GM12878 (cell line): Measurements from ENCODE around the gene ITGA2. TPM values are rescaled to one million over a fixed set of nuclear protein-coding genes. Genes with fewer than 3 reads are reported as not detected.

Source experiments
- ATAC-seq: fragments of 200-7000 bp; cut with Tn5 transposase; 3 replicates; pipeline ENCODE4 v1.9.1; 2020; ENCODE audit warnings: mild to moderate bottlenecking, moderate library complexity
- BruUV-seq: library from RNA; stranded (reverse); fragments of 400-500 nt; replicated peaks from 2 replicates; lab custom pipeline; 2021; lab: Mats Ljungman, UMichigan
- CTCF ChIA-PET: fragments of 300-600 bp; sonication (Branson Sonifier 250); formaldehyde crosslinking; extraction: SDS; loops from one replicate; lab custom pipeline; 2021; ENCODE audit warnings: inconsistent platforms; lab: Yijun Ruan, JAX
- POLR2A ChIA-PET: fragments of 350-600 bp; formaldehyde crosslinking; extraction: SDS; loops from one replicate; lab custom pipeline; 2021; ENCODE audit warnings: inconsistent platforms; lab: Charles Lee
- RAD21 ChIA-PET: fragments of 300-600 bp; sonication (Branson Sonifier 250); formaldehyde crosslinking; loops from one replicate; lab custom pipeline; 2023; ENCODE audit warnings: antibody characterized with exemption; ENCODE audit not compliant: unreplicated experiment; lab: Charles Lee
- SMC1A ChIA-PET: fragments of 300-600 bp; sonication (Branson Sonifier 250); formaldehyde crosslinking; loops from one replicate; lab custom pipeline; 2023; ENCODE audit not compliant: unreplicated experiment, uncharacterized antibody; lab: Charles Lee
- DNase-seq: peaks from one replicate; pipeline ENCODE4 v3.0.0-alpha.2; 2011; ENCODE audit warnings: low read depth, low spot score
- FAIRE-seq: peaks from 3 replicates; lab custom pipeline; 2011; peaks lifted over from hg19 to GRCh38; lab: Jason Lieb, UNC
- H2AFZ ChIP-seq: 2 replicates; pipeline ENCODE4 v1.6.0; 2011; ENCODE audit warnings: low read depth, low read length, control low read depth; ENCODE audit not compliant: control insufficient read depth
- H3K27ac ChIP-seq: 2 replicates; pipeline ENCODE4 v1.5.1; 2011; ENCODE audit warnings: control low read depth; ENCODE audit not compliant: control insufficient read depth, insufficient read depth
- H3K27me3 ChIP-seq, 2 experiments: replicated peaks in 1 of 2; 2 replicates each; pipeline versions ENCODE4 v1.6.0 to v1.6.1; 2011; ENCODE audit warnings: low read length in 1 of 2; ENCODE audit not compliant: control insufficient read depth in 2 of 2, insufficient read depth in 2 of 2
- H3K36me3 ChIP-seq, 2 experiments: 2 replicates each; pipeline ENCODE4 v1.5.1; 2011; ENCODE audit warnings: low read length in 1 of 2; ENCODE audit not compliant: control insufficient read depth in 2 of 2, insufficient read depth in 2 of 2
- H3K4me1 ChIP-seq: 2 replicates; pipeline ENCODE4 v1.6.1; 2011; ENCODE audit warnings: mild to moderate bottlenecking, low read length, moderate library complexity, mixed read lengths; ENCODE audit not compliant: control insufficient read depth, insufficient read depth
- H3K4me2 ChIP-seq: 2 replicates; pipeline ENCODE4 v1.6.0; 2011; ENCODE audit warnings: control low read depth; ENCODE audit not compliant: control insufficient read depth, insufficient read depth
- H3K4me3 ChIP-seq: fragments of 200-600 bp; sonication (generic); 2 replicates; pipeline ENCODE4 v1.5.1; 2016
- H3K79me2 ChIP-seq: 2 replicates; pipeline ENCODE4 v1.6.0; 2011; ENCODE audit warnings: low read length; ENCODE audit not compliant: control insufficient read depth, insufficient read depth
- H3K9ac ChIP-seq: 2 replicates; pipeline ENCODE4 v1.8.0; 2011; ENCODE audit warnings: low read length, control low read depth, mixed read lengths; ENCODE audit not compliant: control insufficient read depth, insufficient read depth
- H3K9me3 ChIP-seq: replicated peaks from 3 replicates; pipeline ENCODE4 v1.5.1; 2011; ENCODE audit warnings: mild to moderate bottlenecking, low read length; ENCODE audit not compliant: control insufficient read depth, insufficient read depth
- H4K20me1 ChIP-seq: 2 replicates; pipeline ENCODE4 v1.6.0; 2011; ENCODE audit not compliant: control insufficient read depth, insufficient read depth
- CREM ChIP-seq: IDR thresholded peaks from 2 replicates; pipeline ENCODE4 v1.6.1; 2014; ENCODE audit warnings: antibody characterized with exemption, low read depth
- IKZF1 ChIP-seq: fragments of 450-650 bp; conservative IDR thresholded peaks from 2 replicates; pipeline ENCODE4 v1.6.1; 2017; ENCODE audit warnings: antibody characterized with exemption, mild to moderate bottlenecking
- NFYB ChIP-seq: IDR thresholded peaks from 2 replicates; pipeline ENCODE4 v1.6.1; 2011; ENCODE audit warnings: low read depth, mild to moderate bottlenecking, low read length, improper control_type of control experiment, moderate library complexity; ENCODE audit not compliant: insufficient read depth
- NR2F1 ChIP-seq: fragments of 450-650 bp; conservative IDR thresholded peaks from 2 replicates; pipeline ENCODE4 v1.6.1; 2017; ENCODE audit warnings: mild to moderate bottlenecking
- PML ChIP-seq: IDR thresholded peaks from 2 replicates; pipeline ENCODE4 v1.6.1; 2012; ENCODE audit warnings: low read length, inconsistent platforms
- RUNX3 ChIP-seq: IDR thresholded peaks from 2 replicates; pipeline ENCODE4 v1.6.1; 2012; ENCODE audit warnings: low read length, inconsistent platforms
- ZNF622 ChIP-seq: fragments of 450-650 bp; IDR thresholded peaks from 2 replicates; pipeline ENCODE4 v1.6.1; 2017; ENCODE audit warnings: mild to moderate bottlenecking, inconsistent platforms
- WGBS: methylation state at CpG from one replicate; pipeline ENCODE4 v1.1.6; 2016; ENCODE audit warnings: low lambda C conversion rate; ENCODE audit not compliant: insufficient replicate concordance, insufficient coverage; ENCODE audit errors: missing lambda C conversion rate; 5-methylcytosine and 5-hydroxymethylcytosine counted together
- in situ Hi-C: fragments of 300-500 bp; cut with MboI; formaldehyde crosslinking; loops from 9 replicates; pipeline ENCODE4 v1.14.3; 2018; ENCODE audit warnings: mixed read lengths
- intact Hi-C: fragments of 100-400 bp; cut with micrococcal nuclease; formaldehyde crosslinking; loops from one replicate; pipeline ENCODE4 v1.14.2; 2022; ENCODE audit not compliant: unreplicated experiment
- polyA plus RNA-seq, 11 experiments: library from polyadenylated mRNA; depleted of rRNA in 4 of 11; unstranded in 6 of 11; stranded (reverse) in 5 of 11; fragments of >200 nt; fragmentation: Nextera tagmentation in 4 of 11; fragmentation: Illumina TruSeq in 1 of 11; extraction: Ambion mirVana in 4 of 11; extraction: Trizol in 1 of 11; gene quantifications; 1 replicate in 1 of 11; 2 replicates in 10 of 11; pipeline versions ENCODE4 v1.2.1 to v1.2.3, GENCODE V29; 2011 to 2016; ENCODE audit warnings: inconsistent platforms in 2 of 11, missing spikeins in 2 of 11, low read depth in 1 of 11
- total RNA-seq, 4 experiments: library from RNA; depleted of rRNA in 3 of 4; stranded (reverse); fragments of >200 nt in 3 of 4; fragmentation: Illumina TruSeq in 1 of 4; extraction: Trizol in 1 of 4; gene quantifications; 2 replicates each; pipeline versions ENCODE4 v1.2.1 to v1.2.3, GENCODE V29; 2013 to 2021
- TF ChIP-seq, protein P1 (sequence below): fragments of 450-650 bp; IDR thresholded peaks from 2 replicates; pipeline ENCODE4 v1.6.1; 2016; ENCODE audit warnings: mild to moderate bottlenecking
- TF ChIP-seq, protein P2 (sequence below), 3 experiments: IDR thresholded peaks in 2 of 3; conservative IDR thresholded peaks in 1 of 3; 2 replicates each; pipeline ENCODE4 v1.5.1; 2011; ENCODE audit warnings: low read depth in 3 of 3, low read length in 3 of 3, mild to moderate bottlenecking in 3 of 3, control low read depth in 2 of 3, moderate library complexity in 2 of 3, inconsistent platforms in 1 of 3, mixed read lengths in 1 of 3; ENCODE audit not compliant: control insufficient read depth in 2 of 3, insufficient read depth in 1 of 3; ENCODE audit errors: extremely low read depth in 1 of 3

The ITGA2 gene
- total and polyA plus RNA-seq, 10 of the 15 experiments (the other 5 are each of a cell fraction or from before 2014, with no cell fraction given): under 0.01 to 0.13 (median 0.03) TPM; not detected in 6

- TF ChIP-seq, protein P1, sequence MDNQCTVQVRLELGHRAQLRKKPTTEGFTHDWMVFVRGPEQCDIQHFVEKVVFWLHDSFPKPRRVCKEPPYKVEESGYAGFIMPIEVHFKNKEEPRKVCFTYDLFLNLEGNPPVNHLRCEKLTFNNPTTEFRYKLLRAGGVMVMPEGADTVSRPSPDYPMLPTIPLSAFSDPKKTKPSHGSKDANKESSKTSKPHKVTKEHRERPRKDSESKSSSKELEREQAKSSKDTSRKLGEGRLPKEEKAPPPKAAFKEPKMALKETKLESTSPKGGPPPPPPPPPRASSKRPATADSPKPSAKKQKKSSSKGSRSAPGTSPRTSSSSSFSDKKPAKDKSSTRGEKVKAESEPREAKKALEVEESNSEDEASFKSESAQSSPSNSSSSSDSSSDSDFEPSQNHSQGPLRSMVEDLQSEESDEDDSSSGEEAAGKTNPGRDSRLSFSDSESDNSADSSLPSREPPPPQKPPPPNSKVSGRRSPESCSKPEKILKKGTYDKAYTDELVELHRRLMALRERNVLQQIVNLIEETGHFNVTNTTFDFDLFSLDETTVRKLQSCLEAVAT: no peak
- TF ChIP-seq PML (no peak), NFYB (no peak), ZNF622 (no peak), NR2F1 (no peak)
- TF ChIP-seq, protein P2, sequence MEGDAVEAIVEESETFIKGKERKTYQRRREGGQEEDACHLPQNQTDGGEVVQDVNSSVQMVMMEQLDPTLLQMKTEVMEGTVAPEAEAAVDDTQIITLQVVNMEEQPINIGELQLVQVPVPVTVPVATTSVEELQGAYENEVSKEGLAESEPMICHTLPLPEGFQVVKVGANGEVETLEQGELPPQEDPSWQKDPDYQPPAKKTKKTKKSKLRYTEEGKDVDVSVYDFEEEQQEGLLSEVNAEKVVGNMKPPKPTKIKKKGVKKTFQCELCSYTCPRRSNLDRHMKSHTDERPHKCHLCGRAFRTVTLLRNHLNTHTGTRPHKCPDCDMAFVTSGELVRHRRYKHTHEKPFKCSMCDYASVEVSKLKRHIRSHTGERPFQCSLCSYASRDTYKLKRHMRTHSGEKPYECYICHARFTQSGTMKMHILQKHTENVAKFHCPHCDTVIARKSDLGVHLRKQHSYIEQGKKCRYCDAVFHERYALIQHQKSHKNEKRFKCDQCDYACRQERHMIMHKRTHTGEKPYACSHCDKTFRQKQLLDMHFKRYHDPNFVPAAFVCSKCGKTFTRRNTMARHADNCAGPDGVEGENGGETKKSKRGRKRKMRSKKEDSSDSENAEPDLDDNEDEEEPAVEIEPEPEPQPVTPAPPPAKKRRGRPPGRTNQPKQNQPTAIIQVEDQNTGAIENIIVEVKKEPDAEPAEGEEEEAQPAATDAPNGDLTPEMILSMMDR (IDR thresholded peaks at IDR 0.05 in 2 of 3, conservative IDR thresholded peaks at IDR 0.05 in 1 of 3; ENCODE audit: control insufficient read depth in 2 of 3, extremely low read depth in 1 of 3, insufficient read depth in 1 of 3, low read depth in 3 of 3, low read length in 3 of 3): peak; percentile 26 to 52 (median 44); a peak in 5 of 6 replicates
- TF ChIP-seq, all 136 proteins: peak for 3
These were observed 46.8 kb downstream of the ITGA2 start (continued) for GRCh38 chr5:53035868-53036381.

DNA sequence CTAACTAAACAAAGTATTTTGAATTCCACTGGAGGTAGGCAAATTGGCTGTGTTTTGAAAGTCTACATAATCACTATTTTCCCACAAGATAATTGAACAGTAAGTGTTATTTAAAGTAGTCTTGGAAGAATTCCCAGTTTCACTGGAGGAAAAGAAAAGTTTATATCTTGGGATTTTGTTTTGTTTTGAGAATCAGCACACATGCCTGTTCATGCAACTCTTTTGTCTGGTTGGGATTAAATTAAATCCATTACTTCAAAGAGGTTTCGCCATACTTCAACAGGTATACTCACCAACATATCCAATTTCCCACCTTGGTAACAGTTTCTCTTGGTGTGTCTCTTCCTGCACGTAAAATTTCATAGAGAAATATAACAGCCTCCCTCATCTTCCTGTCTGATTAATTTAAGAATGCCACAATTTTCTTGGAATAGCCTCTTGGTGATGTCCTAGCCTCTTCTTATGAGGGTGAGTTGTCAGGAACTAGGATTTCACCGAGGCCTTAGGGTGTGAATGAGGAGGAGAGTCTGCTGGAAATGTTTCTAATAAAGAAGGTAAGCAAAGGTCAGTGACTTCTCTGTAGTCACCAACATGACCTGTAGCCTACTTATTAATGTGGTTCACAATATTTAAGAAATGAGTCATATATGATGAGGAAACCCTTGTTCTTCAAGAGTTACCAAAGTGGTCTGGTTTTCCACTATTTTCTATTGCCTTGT is 48.1 kb downstream of the ITGA2 start:
- TF ChIP-seq RUNX3: peak; percentile 26; the same call in 1 of the 2 replicates
- no peak for TF ChIP-seq IKZF1
- TF ChIP-seq CREM: no peak
- Histone ChIP-seq H3K79me2 (no peaks in the 10 kb centered on the region), H3K36me3 (no peaks in the 10 kb centered on the region), H4K20me1 (no peaks in the 10 kb centered on the region), H3K4me2 (no peak overlapping the region), H2AFZ (no peak overlapping the region), H3K9ac (no peak overlapping the region), H3K4me3 (no peak overlapping the region), H3K9me3 (no peaks in the 10 kb centered on the region), H3K4me1 (peaks cover 4% of the 10 kb centered on the region; the same call in 1 of the 2 replicates), H3K27me3 (no peaks in the 10 kb centered on the region), H3K27ac (no peak overlapping the region)
- no peak for FAIRE-seq
- intact Hi-C loops (no loop called here), in situ Hi-C loops (no loop called here)
- BruUV-seq: no TSS peak
- ChIA-PET SMC1A (interaction anchor here (2.7 kb wide), 1 partner anchor 88 kb away, joined by 23 read pairs; no protein-coding TSS in a partner anchor), CTCF (no interaction called here), POLR2A (interaction anchor here (0.6 kb wide), 3 partner anchors 16 to 175 kb away, joined by 3 to 4 read pairs (median 3); no protein-coding TSS in a partner anchor), RAD21 (no interaction called here)
- DNase-seq: no peak
- WGBS: 14% methylated on average over 3 of the region's 3 CpGs
- ATAC-seq: no peak
